ENCODE measurements around the gene RGS7BP. TPM values are rescaled to one million over a fixed set of nuclear protein-coding genes. Genes with fewer than 3 reads are reported as not detected.

RGS7BP gene
- total RNA-seq, 1 donor from 2014 or later, result 0.56 TPM

GRCh38 chr5:64507264-64507605 lies 1.4 kb downstream of the RGS7BP start:
- no peak overlapping the region for H3K27ac Mint-ChIP-seq (ENCODE audit: unreplicated experiment)
- no peak for TF ChIP-seq CTCF (conservative IDR thresholded peaks at IDR 0.05)
- peaks cover 7% of the 10 kb centered on the region for H3K4me1 Mint-ChIP-seq
- no peaks in the 10 kb centered on the region for H3K36me3 Mint-ChIP-seq (ENCODE audit: low read depth)
- H3K27me3 Mint-ChIP-seq (ENCODE audit: low read depth), result peaks cover 83% of the 10 kb centered on the region
- no peaks in the 10 kb centered on the region for H3K9me3 Mint-ChIP-seq
- DNase-seq (ENCODE audit: low read depth, low spot score), result no peak
- peak overlapping the region; percentile 87 for H3K4me3 Mint-ChIP-seq

DNA sequence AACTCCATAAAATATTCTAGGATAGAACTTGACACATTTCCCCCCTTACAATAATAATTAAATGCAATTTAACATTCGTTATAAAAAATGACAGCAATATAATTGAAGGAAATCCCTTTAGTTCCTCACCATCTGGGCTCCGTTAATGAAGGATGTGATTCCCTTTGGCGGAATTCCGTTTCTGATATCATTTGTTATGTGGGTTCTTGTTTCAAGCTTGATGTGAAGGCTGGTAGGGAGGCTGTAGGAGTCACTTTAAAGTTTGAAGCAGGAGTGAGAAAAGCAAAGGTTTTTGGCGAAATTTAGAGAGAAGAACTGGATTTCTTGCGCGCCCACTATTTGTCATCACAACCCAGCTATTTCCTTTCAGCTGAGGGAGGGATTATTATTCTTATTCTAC lies 4.0 kb downstream of the RGS7BP start:
- Mint-ChIP-seq H3K36me3 (ENCODE audit: low read depth) (no peaks in the 10 kb centered on the region), H3K9me3 (no peaks in the 10 kb centered on the region), H3K4me3 (peak overlapping the region; percentile 3), H3K27ac (ENCODE audit: unreplicated experiment) (no peak overlapping the region), H3K27me3 (ENCODE audit: low read depth) (peaks cover 62% of the 10 kb centered on the region), H3K4me1 (peaks cover 7% of the 10 kb centered on the region)
- DNase-seq (ENCODE audit: low read depth, low spot score), result no peak
- TF ChIP-seq CTCF (conservative IDR thresholded peaks at IDR 0.05), result no peak

- no peaks in the 10 kb centered on the region for H3K4me1 Mint-ChIP-seq
- H3K36me3 Mint-ChIP-seq (ENCODE audit: low read depth), result no peaks in the 10 kb centered on the region
- DNase-seq (ENCODE audit: low read depth, low spot score), result no peak
- no peaks in the 10 kb centered on the region for H3K9me3 Mint-ChIP-seq
- peaks cover 28% of the 10 kb centered on the region for H3K27me3 Mint-ChIP-seq (ENCODE audit: low read depth)
- H3K4me3 Mint-ChIP-seq, result no peak overlapping the region
- H3K27ac Mint-ChIP-seq (ENCODE audit: unreplicated experiment), result no peak overlapping the region
- no peak for TF ChIP-seq CTCF (conservative IDR thresholded peaks at IDR 0.05)
Observed at GRCh38 chr5:64513492-64513891, 7.7 kb downstream of the RGS7BP start.

GRCh38 chr5:64514612-64515011 lies 8.8 kb downstream of the RGS7BP start:
- no peak for TF ChIP-seq CTCF (conservative IDR thresholded peaks at IDR 0.05)
- peaks cover 18% of the 10 kb centered on the region for H3K27me3 Mint-ChIP-seq (ENCODE audit: low read depth)
- H3K27ac Mint-ChIP-seq (ENCODE audit: unreplicated experiment), result no peak overlapping the region
- H3K9me3 Mint-ChIP-seq, result no peaks in the 10 kb centered on the region
- no peak for DNase-seq (ENCODE audit: low read depth, low spot score)
- no peaks in the 10 kb centered on the region for H3K4me1 Mint-ChIP-seq
- no peaks in the 10 kb centered on the region for H3K36me3 Mint-ChIP-seq (ENCODE audit: low read depth)
- H3K4me3 Mint-ChIP-seq, result no peak overlapping the region

DNA sequence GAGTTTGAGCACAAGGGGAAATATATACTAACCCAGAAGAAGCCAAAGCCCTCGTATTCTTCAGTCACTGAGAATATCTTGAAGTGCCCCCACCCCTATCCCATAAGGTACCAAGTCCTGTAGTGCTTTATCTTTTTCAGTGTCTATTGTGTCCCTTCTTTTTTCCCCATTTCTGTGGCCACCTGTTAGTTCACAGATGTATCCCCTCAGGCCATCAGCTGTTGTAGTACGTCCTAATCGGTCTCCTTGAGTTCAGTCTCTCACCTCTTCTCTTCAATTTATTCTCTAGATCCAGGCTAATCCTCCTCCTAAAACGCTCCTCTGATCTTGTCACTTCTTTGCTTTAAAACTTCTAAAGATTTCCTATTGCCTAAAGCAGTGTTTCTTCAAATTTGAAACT lies 10.4 kb downstream of the RGS7BP start:
- Mint-ChIP-seq H3K27ac (ENCODE audit: unreplicated experiment) (no peak overlapping the region), H3K4me3 (no peak overlapping the region), H3K4me1 (no peaks in the 10 kb centered on the region), H3K27me3 (ENCODE audit: low read depth) (peaks cover 5% of the 10 kb centered on the region), H3K9me3 (no peaks in the 10 kb centered on the region), H3K36me3 (ENCODE audit: low read depth) (no peaks in the 10 kb centered on the region)
- no peak for DNase-seq (ENCODE audit: low read depth, low spot score)
- no peak for TF ChIP-seq CTCF (conservative IDR thresholded peaks at IDR 0.05)

GRCh38 chr5:64518793-64519192 lies 13.0 kb downstream of the RGS7BP start:
- TF ChIP-seq CTCF (conservative IDR thresholded peaks at IDR 0.05), result no peak
- no peaks in the 10 kb centered on the region for H3K9me3 Mint-ChIP-seq
- no peak overlapping the region for H3K4me3 Mint-ChIP-seq
- DNase-seq (ENCODE audit: low read depth, low spot score), result no peak
- no peaks in the 10 kb centered on the region for H3K4me1 Mint-ChIP-seq
- H3K27me3 Mint-ChIP-seq (ENCODE audit: low read depth), result peaks cover 5% of the 10 kb centered on the region
- no peaks in the 10 kb centered on the region for H3K36me3 Mint-ChIP-seq (ENCODE audit: low read depth)
- H3K27ac Mint-ChIP-seq (ENCODE audit: unreplicated experiment), result no peak overlapping the region
